ENCODE results near the gene STUM. TPM values are rescaled to one million over a fixed set of nuclear protein-coding genes. Genes with fewer than 3 reads are reported as not detected.

The STUM gene
- polyA plus RNA-seq, 1 experiment = not detected

DNA sequence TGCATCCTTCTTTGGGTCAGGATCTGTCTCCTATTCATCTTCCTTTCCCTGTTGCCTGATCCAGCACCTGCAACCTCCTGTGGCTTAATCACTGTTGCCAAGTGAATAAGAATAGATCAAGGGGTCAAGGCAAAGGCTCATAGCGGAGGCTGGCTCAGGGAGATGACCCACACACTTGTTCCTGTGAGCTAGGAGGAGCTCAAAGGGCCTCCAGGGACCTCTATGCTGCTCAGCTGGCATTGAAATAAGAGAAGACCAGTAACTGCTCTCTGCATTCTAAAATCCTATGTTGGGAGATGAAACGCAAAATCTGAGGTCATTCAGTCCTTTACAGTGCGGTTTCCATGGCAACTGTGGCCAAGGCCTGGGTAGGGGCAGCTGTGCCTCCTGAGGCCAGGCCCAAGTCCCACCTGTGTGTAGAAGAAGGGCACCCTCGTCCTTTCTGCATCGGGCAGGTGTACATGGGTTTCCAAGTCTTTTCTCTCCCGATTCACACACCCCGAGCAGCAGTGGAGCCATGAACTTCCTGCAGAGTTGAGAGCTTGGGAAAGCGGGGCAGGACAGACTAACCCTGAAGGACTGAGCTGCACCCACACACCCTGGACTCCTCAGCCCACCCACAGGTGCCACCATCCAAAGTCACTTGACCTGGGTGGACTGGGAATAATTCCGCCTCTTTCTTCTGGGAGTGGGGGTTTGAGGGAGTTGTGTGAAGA is 27.8 kb upstream of the STUM start:
- no peak for DNase-seq (ENCODE audit: low read depth, low spot score)
- no peak for TF ChIP-seq CTCF (IDR thresholded peaks at IDR 0.05; ENCODE audit: low read depth, low read length)
- no peaks in the 10 kb centered on the region for H3K9me3 ChIP-seq (ENCODE audit: control insufficient read depth, insufficient read depth, low read length)
- ChIA-PET POLR2A (no interaction called here), CTCF (no interaction called here)
- no peak overlapping the region for H3K4me3 ChIP-seq (ENCODE audit: low read depth, low read length)
- H3K27ac ChIP-seq (ENCODE audit: low read depth, low read length) = no peak overlapping the region
- peaks cover 6% of the 10 kb centered on the region for H3K27me3 ChIP-seq (ENCODE audit: control insufficient read depth, insufficient read depth, low read length)

- TF ChIP-seq CTCF (IDR thresholded peaks at IDR 0.05; ENCODE audit: low read depth, low read length) = no peak
- H3K27me3 ChIP-seq (ENCODE audit: control insufficient read depth, insufficient read depth, low read length) = peaks cover 2% of the 10 kb centered on the region
- DNase-seq (ENCODE audit: low read depth, low spot score) = no peak
- ChIA-PET CTCF (no interaction called here), POLR2A (no interaction called here)
- H3K4me3 ChIP-seq (ENCODE audit: low read depth, low read length) = no peak overlapping the region
- no peak overlapping the region for H3K27ac ChIP-seq (ENCODE audit: low read depth, low read length)
- H3K9me3 ChIP-seq (ENCODE audit: control insufficient read depth, insufficient read depth, low read length) = 0 out of 2 replicates have a peak, but pooled peaks cover 4% of the 10 kb centered on the region
Measured at GRCh38 chr1:226523646-226524406, 24.7 kb upstream of the STUM start.

- Histone ChIP-seq H3K27ac (ENCODE audit: low read depth, low read length) (no peak overlapping the region), H3K27me3 (ENCODE audit: control insufficient read depth, insufficient read depth, low read length) (peaks cover 2% of the 10 kb centered on the region), H3K9me3 (ENCODE audit: control insufficient read depth, insufficient read depth, low read length) (0 out of 2 replicates have a peak, but pooled peaks cover 4% of the 10 kb centered on the region), H3K4me3 (ENCODE audit: low read depth, low read length) (no peak overlapping the region)
- CTCF ChIA-PET = no interaction called here
- TF ChIP-seq CTCF (IDR thresholded peaks at IDR 0.05; ENCODE audit: low read depth, low read length) = no peak
- POLR2A ChIA-PET = no interaction called here
- DNase-seq (ENCODE audit: low read depth, low spot score) = no peak
Measured at GRCh38 chr1:226524547-226524946, 24.0 kb upstream of the STUM start.

GRCh38 chr1:226525750-226526149 is 22.8 kb upstream of the STUM start:
- peaks cover 8% of the 10 kb centered on the region for H3K27me3 ChIP-seq (ENCODE audit: control insufficient read depth, insufficient read depth, low read length)
- peaks cover 4% of the 10 kb centered on the region; the same call in 1 of the 2 replicates for H3K9me3 ChIP-seq (ENCODE audit: control insufficient read depth, insufficient read depth, low read length)
- no peak overlapping the region for H3K27ac ChIP-seq (ENCODE audit: low read depth, low read length)
- TF ChIP-seq CTCF (IDR thresholded peaks at IDR 0.05; ENCODE audit: low read depth, low read length) = no peak
- DNase-seq (ENCODE audit: low read depth, low spot score) = no peak
- ChIA-PET POLR2A (no interaction called here), CTCF (no interaction called here)
- H3K4me3 ChIP-seq (ENCODE audit: low read depth, low read length) = no peak overlapping the region

All from AG04450 (cell line).